GM18951 (cell line): ENCODE results near the gene PALLD.

Experiments
- POLR2A ChIP-seq: IDR thresholded peaks from 4 replicates; pipeline ENCODE4 v1.6.1; 2011; ENCODE audit warnings: mild to moderate bottlenecking; ENCODE audit not compliant: insufficient read length, insufficient read depth; ENCODE audit errors: extremely low read depth
- in situ Hi-C: fragments of 300-500 bp; cut with MboI; formaldehyde crosslinking; loops from one replicate; pipeline ENCODE4 v1.12.0; 2022; ENCODE audit warnings: low sequenced_read_pairs, mixed read lengths, inconsistent platforms; ENCODE audit not compliant: unreplicated experiment

Gene PALLD

GRCh38 chr4:168503652-168504362 lies 7.0 kb downstream of the PALLD start:
- in situ Hi-C loops = loop anchor here (25.0 kb wide), 2 partner anchors 408 to 983 kb away; no protein-coding TSS in a partner anchor
- no peak for TF ChIP-seq POLR2A

DNA sequence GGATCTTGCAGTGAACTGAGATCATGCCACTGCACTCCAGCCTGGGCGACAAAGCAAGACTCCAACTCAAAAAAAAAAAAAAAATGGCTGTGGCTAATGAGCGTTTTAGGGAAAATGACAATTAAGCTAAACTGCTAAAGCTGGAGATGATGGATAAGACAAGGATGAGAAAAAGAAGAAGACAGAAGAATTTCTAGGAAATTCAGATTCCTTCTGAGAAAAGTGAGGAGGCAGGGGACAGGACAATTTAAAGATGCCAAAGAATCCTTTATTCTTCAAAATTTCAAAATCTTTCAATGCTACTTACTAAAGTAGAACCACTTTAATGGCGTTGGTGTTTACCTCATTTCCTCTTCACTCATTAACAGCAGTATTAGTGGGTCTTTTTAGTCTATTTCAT lies 7.7 kb downstream of the PALLD start:
- in situ Hi-C loops = loop anchor here (25.0 kb wide), 2 partner anchors 408 to 983 kb away; no protein-coding TSS in a partner anchor
- no peak for TF ChIP-seq POLR2A

GRCh38 chr4:168506014-168506413 lies 9.2 kb downstream of the PALLD start:
- in situ Hi-C loops = loop anchor here (25.0 kb wide), 2 partner anchors 406 to 981 kb away; no protein-coding TSS in a partner anchor
- no peak for TF ChIP-seq POLR2A

GRCh38 chr4:168507178-168507815 lies 10.4 kb downstream of the PALLD start:
- in situ Hi-C loops = loop anchor here (25.0 kb wide), 2 partner anchors 405 to 980 kb away; no protein-coding TSS in a partner anchor
- no peak for TF ChIP-seq POLR2A

DNA sequence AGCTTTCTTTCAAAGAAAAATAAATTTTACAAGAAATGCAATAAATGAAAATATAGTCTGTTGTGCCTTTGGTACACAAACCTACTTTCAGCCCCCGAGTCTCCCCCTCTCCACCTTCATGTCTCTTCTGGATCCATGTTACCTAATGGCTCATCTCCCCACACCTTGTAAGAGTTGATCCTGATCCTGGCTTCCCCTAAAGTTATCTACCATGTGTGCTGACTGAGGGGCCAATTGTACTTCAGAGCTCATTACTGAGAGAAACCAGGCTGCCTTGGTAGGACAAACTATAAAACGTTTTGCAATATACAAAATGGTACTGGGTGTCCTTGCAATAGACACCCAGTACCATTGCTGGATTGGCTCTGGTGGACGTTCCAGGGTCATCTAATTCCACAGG lies 11.8 kb downstream of the PALLD start:
- no peak for TF ChIP-seq POLR2A
- in situ Hi-C loops = loop anchor here (25.0 kb wide), 2 partner anchors 404 to 979 kb away; no protein-coding TSS in a partner anchor

- no peak for TF ChIP-seq POLR2A
- in situ Hi-C loops = loop anchor here (25.0 kb wide), 2 partner anchors 403 to 978 kb away; no protein-coding TSS in a partner anchor
Measured at GRCh38 chr4:168509786-168510185, 12.9 kb downstream of the PALLD start.

GRCh38 chr4:168511780-168512489 lies 15.1 kb downstream of the PALLD start:
- TF ChIP-seq POLR2A = no peak
- in situ Hi-C loops = loop anchor here (25.0 kb wide), 2 partner anchors 400 to 975 kb away; no protein-coding TSS in a partner anchor

GRCh38 chr4:168513826-168514225 lies 17.0 kb downstream of the PALLD start:
- in situ Hi-C loops = loop anchor here (25.0 kb wide), 2 partner anchors 398 to 973 kb away; no protein-coding TSS in a partner anchor

GRCh38 chr4:168514249-168514852 lies 17.5 kb downstream of the PALLD start:
- in situ Hi-C loops = loop anchor here (25.0 kb wide), 2 partner anchors 398 to 973 kb away; no protein-coding TSS in a partner anchor
- no peak for TF ChIP-seq POLR2A

DNA sequence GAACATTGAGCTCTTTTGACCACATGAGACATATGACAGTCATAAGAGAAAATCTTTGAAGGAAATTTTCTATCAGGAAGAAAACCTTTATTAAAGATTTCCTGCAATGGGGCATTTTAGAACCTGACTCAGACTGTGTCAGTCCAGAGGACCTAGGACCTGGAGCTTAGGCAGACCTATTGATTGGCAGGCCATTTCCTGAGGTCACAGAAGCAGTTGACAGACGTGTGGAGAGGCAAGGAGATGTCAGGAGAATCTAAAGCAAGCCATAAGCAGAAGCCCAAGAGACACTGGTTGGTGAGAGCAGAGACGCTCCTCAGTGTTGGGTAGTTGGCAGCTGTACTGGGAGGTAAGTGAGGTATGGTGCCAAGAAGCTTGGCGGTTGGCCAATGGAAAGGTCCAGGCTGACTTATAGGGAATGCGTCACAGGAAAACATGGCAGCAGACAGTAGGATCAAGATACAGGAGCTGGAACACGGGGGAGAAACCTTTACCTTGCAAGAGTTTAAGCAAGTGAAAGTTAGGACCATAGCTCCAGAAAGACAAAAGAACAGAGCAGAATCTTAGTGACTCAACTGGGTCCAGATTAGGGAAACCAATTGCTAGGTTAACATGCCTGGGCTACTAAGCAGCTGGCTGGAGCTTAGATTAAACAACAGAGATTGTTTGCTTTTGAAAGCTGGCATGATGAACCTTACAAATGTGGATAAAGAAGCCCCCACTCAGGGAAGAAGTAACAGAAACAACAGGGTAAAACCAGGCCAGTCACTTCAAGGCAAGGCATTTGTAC lies 18.6 kb downstream of the PALLD start:
- no peak for TF ChIP-seq POLR2A
- in situ Hi-C loops = loop anchor here (25.0 kb wide), 2 partner anchors 397 to 972 kb away; no protein-coding TSS in a partner anchor

- in situ Hi-C loops = loop anchor here (25.0 kb wide), 2 partner anchors 395 to 970 kb away; no protein-coding TSS in a partner anchor
- TF ChIP-seq POLR2A = no peak
Measured at GRCh38 chr4:168516841-168517240, 20.0 kb downstream of the PALLD start.

DNA sequence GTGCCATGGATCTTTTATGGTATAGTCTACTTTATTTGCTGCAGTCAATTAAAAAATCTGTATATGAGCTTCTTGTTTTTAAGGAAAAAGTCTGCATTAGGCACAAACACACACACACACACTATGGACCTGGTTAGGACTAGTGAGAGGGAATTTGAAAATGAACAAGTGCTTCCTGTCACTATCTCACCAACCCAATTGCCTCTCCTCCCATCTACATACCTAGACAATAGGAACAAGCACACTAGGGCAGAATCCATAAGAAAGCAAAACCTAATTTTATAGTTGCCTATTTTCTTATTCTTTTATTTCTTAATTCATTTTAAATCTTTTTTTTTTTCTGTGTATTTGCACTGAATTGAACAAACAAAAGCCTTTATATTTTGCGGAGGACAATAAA lies 22.7 kb downstream of the PALLD start:
- in situ Hi-C loops = loop anchor here (25.0 kb wide), 2 partner anchors 393 to 968 kb away; no protein-coding TSS in a partner anchor
- no peak for TF ChIP-seq POLR2A

- in situ Hi-C loops = loop anchor here (25.0 kb wide), 2 partner anchors 391 to 966 kb away; no protein-coding TSS in a partner anchor
- no peak for TF ChIP-seq POLR2A
Measured at GRCh38 chr4:168521721-168522120, 24.9 kb downstream of the PALLD start.
